Cardiac muscle cell (in vitro differentiated cells and primary cell): ENCODE data around the gene GSTA2. TPM values are rescaled to one million over a fixed set of nuclear protein-coding genes. Genes with fewer than 3 reads are reported as not detected.
"Not testable (repeated sequence)": the region's sequence is repeated elsewhere in the genome, so short reads cannot be mapped to it uniquely, and the experiment has no call there.

ENCODE experiments used
- DNase-seq, 2 donors: peaks; one replicate each; pipeline versions ENCODE4 v3.0.0 to v3.0.0-alpha.2; 2010 to 2017; ENCODE audit warnings: low read depth in 1 of 2, low spot score in 1 of 2
- H3K27ac ChIP-seq: fragments of 200-600 bp; sonication (generic); 2 replicates; pipeline ENCODE4 v1.5.1; 2016
- H3K27me3 ChIP-seq: fragments of 200-600 bp; sonication (generic); 2 replicates; pipeline ENCODE4 v1.6.0; 2016; ENCODE audit warnings: control low read depth
- H3K36me3 ChIP-seq: fragments of 200-600 bp; sonication (generic); 2 replicates; pipeline ENCODE4 v1.5.1; 2016; ENCODE audit warnings: control low read depth
- H3K4me1 ChIP-seq: fragments of 200-600 bp; sonication (generic); 2 replicates; pipeline ENCODE4 v1.8.1; 2017; ENCODE audit warnings: low read depth, mild to moderate bottlenecking, mixed run types
- H3K4me3 ChIP-seq: fragments of 200-600 bp; sonication (generic); 2 replicates; pipeline ENCODE4 v1.5.1; 2016; ENCODE audit warnings: mild to moderate bottlenecking
- H3K9me3 ChIP-seq: fragments of 200-600 bp; sonication (generic); 2 replicates; pipeline ENCODE4 v1.5.1; 2017; ENCODE audit warnings: low read depth, mild to moderate bottlenecking, control low read depth
- CTCF ChIP-seq: IDR thresholded peaks from 2 replicates; pipeline ENCODE4 v1.5.1; 2012; ENCODE audit warnings: low read depth, mild to moderate bottlenecking, low read length
- polyA plus RNA-seq: library from polyadenylated mRNA; unstranded; fragments of >200 nt; fragmentation: Nextera tagmentation; extraction: Ambion mirVana; gene quantifications from 2 replicates; pipeline ENCODE4 v1.2.1, GENCODE V29; 2016
- total RNA-seq: library from RNA; depleted of rRNA; stranded (reverse); fragments of >200 nt; gene quantifications from 2 replicates; pipeline ENCODE4 v1.2.3, GENCODE V29; 2016

Gene GSTA2
- total and polyA plus RNA-seq, 2 experiments from 2014 or later, result 0.24 TPM; not detected in 1

GRCh38 chr6:52706001-52706400 is 57.3 kb downstream of the GSTA2 start:
- no peaks in the 10 kb centered on the region for H3K9me3 ChIP-seq
- H3K27ac ChIP-seq, result no peak overlapping the region
- no peaks in the 10 kb centered on the region for H3K4me1 ChIP-seq
- H3K27me3 ChIP-seq, result no peaks in the 10 kb centered on the region
- no peak for DNase-seq
- no peak for TF ChIP-seq CTCF
- H3K36me3 ChIP-seq, result no peaks in the 10 kb centered on the region
- no peak overlapping the region for H3K4me3 ChIP-seq

GRCh38 chr6:52704781-52705502 is 58.3 kb downstream of the GSTA2 start:
- not testable (repeated sequence) for H3K36me3 ChIP-seq, DNase-seq, H3K27me3 ChIP-seq, H3K27ac ChIP-seq, H3K9me3 ChIP-seq, H3K4me1 ChIP-seq, H3K4me3 ChIP-seq

- Histone ChIP-seq H3K4me3 (no peak overlapping the region), H3K27ac (no peak overlapping the region), H3K9me3 (no peaks in the 10 kb centered on the region), H3K27me3 (no peaks in the 10 kb centered on the region), H3K36me3 (no peaks in the 10 kb centered on the region), H3K4me1 (no peaks in the 10 kb centered on the region)
- TF ChIP-seq CTCF, result no peak
- no peak for DNase-seq
Measured at GRCh38 chr6:52704060-52704459, 59.2 kb downstream of the GSTA2 start.

Other genes with a start within 250 kb of the GSTA2 start
- 6.6 and 7.0 TPM in 2 replicates for gene TRAM2, start 186.4 kb downstream of the GSTA2 start, total RNA-seq
- 4.5 and 7.7 TPM in 2 replicates for gene TRAM2, start 186.4 kb downstream of the GSTA2 start, polyA plus RNA-seq
- gene TMEM14A, start 92.4 kb downstream of the GSTA2 start, total RNA-seq, result 10.7 and 12.2 TPM in 2 replicates
- gene TMEM14A, start 92.4 kb downstream of the GSTA2 start, polyA plus RNA-seq, result 24.5 and 34.4 TPM in 2 replicates
- gene GSTA1, start 40.3 kb upstream of the GSTA2 start, total RNA-seq, result 0.11 TPM in 1 of 2 replicates, not detected in the other
- 0.67 TPM in 1 of 2 replicates, not detected in the other for gene GSTA1, start 40.3 kb upstream of the GSTA2 start, polyA plus RNA-seq
- not detected in 2 replicates for gene GSTA5, start 77.3 kb upstream of the GSTA2 start, total RNA-seq
- gene GSTA5, start 77.3 kb upstream of the GSTA2 start, polyA plus RNA-seq, result not detected in 2 replicates
- gene GSTA3, start 146.2 kb upstream of the GSTA2 start, total RNA-seq, result 0.32 TPM in 1 of 2 replicates, not detected in the other
- not detected in 2 replicates for gene GSTA3, start 146.2 kb upstream of the GSTA2 start, polyA plus RNA-seq
- gene GSTA4, start 231.8 kb upstream of the GSTA2 start, total RNA-seq, result 50.1 and 64.5 TPM in 2 replicates
- gene GSTA4, start 231.8 kb upstream of the GSTA2 start, polyA plus RNA-seq, result 91.1 and 170 TPM in 2 replicates